NCI-H1105 treated with DMSO at 0.1 percent for 48 hours (cell line): ENCODE data around the gene SMOC2.

Source experiments
- DNase-seq: peaks from one replicate; lab custom pipeline; 2025; lab: John Stamatoyannopoulos, UW

SMOC2 gene

GRCh38 chr6:168624948-168625347 lies 184.0 kb downstream of the SMOC2 start:
- DNase-seq = no peak

GRCh38 chr6:168625602-168626001 lies 184.6 kb downstream of the SMOC2 start:
- no peak for DNase-seq

GRCh38 chr6:168626046-168626602 lies 185.1 kb downstream of the SMOC2 start:
- no peak for DNase-seq

- DNase-seq = no peak
These were observed 186.7 kb downstream of the SMOC2 start for GRCh38 chr6:168627506-168628175.

- DNase-seq = no peak
These were observed 187.2 kb downstream of the SMOC2 start for GRCh38 chr6:168628176-168628553.

GRCh38 chr6:168628732-168629245 lies 187.8 kb downstream of the SMOC2 start:
- no peak for DNase-seq

GRCh38 chr6:168631564-168631963 lies 190.6 kb downstream of the SMOC2 start:
- no peak for DNase-seq

GRCh38 chr6:168632694-168633093 lies 191.7 kb downstream of the SMOC2 start:
- peak; percentile 40 for DNase-seq

GRCh38 chr6:168634541-168635328 lies 193.8 kb downstream of the SMOC2 start:
- DNase-seq = no peak

- DNase-seq = no peak
These were observed 195.4 kb downstream of the SMOC2 start for GRCh38 chr6:168636147-168637004.

- DNase-seq = no peak
These were observed 196.8 kb downstream of the SMOC2 start for GRCh38 chr6:168637834-168638233.

GRCh38 chr6:168638468-168639271 lies 197.7 kb downstream of the SMOC2 start:
- DNase-seq = no peak

- no peak for DNase-seq
These were observed 199.2 kb downstream of the SMOC2 start for GRCh38 chr6:168640181-168640580.

GRCh38 chr6:168640768-168641167 lies 199.8 kb downstream of the SMOC2 start:
- no peak for DNase-seq

GRCh38 chr6:168641446-168641845 lies 200.5 kb downstream of the SMOC2 start:
- no peak for DNase-seq

- no peak for DNase-seq
These were observed 202.4 kb downstream of the SMOC2 start for GRCh38 chr6:168643401-168643800.

GRCh38 chr6:168645326-168645725 lies 204.3 kb downstream of the SMOC2 start:
- DNase-seq = no peak

- DNase-seq = no peak
These were observed 206.3 kb downstream of the SMOC2 start for GRCh38 chr6:168647271-168647670.

- no peak for DNase-seq
These were observed 207.5 kb downstream of the SMOC2 start for GRCh38 chr6:168648240-168649125.

GRCh38 chr6:168649209-168649608 lies 208.2 kb downstream of the SMOC2 start:
- no peak for DNase-seq
